IPS DF 4.7 (cell line): Measurements from ENCODE around the gene APP.

Source experiments
- DNase-seq: peaks from one replicate; pipeline ENCODE4 v3.0.0-alpha.2; 2013; ENCODE audit warnings: low spot score; ENCODE audit errors: extremely low read depth

APP gene

GRCh38 chr21:26067836-26068594 is 102.6 kb downstream of the APP start:
- no peak for DNase-seq

DNA sequence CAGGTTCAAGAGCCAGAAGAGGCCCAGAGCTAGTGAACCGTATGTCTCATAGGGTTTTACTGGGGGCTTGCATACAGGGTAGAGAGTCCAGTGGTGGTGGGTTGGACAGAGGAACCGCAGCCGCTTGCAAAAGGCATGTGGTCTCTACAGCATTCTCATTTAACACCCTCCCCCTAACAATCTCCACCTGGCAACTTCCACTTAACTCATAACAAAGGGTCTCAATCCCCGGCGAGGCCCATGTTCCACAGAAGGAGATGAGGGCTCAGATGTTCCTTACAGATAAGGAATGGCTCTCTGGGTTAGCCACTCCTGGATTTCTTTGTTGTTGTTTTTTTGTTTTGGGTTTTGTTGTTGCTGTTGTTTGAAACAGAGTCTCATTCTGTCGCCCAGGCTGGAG is 106.1 kb downstream of the APP start:
- DNase-seq: no peak

- no peak for DNase-seq
These were observed 109.1 kb downstream of the APP start for GRCh38 chr21:26061437-26061836.

DNA sequence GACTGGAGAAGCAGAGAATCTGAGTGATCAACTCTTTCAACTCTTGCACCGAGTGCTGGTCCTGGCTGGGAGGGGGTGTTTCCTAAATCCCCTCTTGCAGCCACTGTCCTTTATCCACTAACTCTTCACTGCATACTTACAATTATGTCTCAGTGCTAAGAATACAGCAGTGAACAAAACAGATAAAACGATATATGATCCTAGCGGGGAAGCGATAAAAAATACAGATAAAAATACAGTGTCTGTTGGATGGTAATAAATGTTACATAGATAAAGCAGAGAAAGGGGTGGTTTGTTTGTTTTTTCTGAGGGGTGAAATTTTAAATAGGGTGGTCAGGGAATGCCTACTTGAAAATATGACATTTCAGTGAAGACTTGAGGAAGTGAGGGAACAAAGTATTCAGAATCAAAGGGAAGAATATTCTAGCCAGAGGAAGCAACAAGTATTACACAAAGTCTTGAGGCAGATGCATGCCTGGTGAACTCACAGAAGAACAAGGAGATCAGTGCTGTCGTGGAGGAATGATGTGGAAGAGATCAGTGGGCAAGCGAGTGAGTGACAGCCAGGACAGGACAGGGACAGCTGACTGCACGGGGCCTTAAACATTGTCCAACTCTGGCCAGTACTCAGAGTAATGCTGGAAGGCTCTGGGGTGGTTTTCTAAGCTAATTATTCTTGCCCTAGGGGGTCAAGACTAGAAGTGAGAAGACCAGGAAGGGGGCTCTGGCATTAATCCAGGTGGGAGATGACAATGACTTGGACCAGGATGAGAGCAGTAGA is 110.0 kb downstream of the APP start:
- no peak for DNase-seq

- no peak for DNase-seq
These were observed 112.9 kb downstream of the APP start for GRCh38 chr21:26057477-26058170.

DNA sequence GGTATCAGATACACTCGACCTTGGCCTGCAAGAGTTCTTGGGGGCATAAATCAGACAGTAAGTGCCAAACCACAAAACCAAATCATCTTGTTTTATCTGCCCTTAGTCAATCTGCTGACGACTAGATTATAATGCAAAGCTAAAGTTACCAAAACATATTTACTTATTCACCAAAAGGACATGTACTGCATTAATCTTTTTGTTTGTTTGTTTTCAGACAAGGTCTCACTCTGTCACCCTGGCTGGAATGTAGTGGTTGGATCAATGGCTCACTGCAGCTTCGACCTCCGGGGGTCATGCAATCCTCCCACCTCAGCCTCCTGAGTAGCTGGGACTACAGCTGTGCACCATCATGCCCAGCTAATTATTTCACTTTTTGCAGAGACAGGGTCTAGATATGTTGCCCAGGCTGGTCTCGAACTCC is 114.7 kb downstream of the APP start:
- DNase-seq: no peak

DNA sequence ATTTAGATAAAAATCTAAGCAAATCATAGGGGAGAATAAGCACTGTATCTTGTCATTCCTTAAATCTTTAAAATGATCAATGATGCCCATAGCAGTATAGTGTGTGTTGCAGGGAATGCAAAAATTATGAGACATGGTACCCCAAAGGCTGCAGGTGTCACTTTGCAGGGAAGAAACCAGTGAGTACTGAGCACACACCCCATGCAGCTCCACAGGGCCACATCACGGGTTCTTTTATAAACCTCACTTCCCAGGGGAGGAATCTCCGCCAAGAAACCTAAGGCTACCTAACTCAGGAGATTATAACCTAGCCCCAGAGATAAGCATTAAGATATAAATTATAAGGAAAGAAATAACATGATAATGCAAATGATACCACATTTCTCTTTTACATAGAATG is 115.6 kb downstream of the APP start:
- DNase-seq: no peak

DNA sequence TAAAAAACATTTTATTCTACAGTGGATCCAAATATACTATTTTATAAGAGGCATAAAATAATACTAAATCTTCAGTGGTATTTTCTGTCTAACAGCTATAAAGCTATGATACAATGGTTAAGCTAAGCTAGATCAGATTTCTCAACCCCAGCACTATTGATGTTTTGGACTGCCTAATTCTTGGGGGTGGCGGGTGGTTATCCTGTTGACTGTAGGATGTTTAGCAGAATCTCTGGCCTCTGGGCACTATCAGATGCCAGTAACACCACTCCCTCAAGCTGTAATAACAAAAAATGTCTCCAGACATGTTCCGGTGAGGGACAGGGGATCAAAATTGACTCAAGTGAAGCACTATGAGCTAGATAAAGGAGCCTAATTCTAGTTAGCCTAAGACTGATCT is 118.5 kb downstream of the APP start:
- no peak for DNase-seq

DNA sequence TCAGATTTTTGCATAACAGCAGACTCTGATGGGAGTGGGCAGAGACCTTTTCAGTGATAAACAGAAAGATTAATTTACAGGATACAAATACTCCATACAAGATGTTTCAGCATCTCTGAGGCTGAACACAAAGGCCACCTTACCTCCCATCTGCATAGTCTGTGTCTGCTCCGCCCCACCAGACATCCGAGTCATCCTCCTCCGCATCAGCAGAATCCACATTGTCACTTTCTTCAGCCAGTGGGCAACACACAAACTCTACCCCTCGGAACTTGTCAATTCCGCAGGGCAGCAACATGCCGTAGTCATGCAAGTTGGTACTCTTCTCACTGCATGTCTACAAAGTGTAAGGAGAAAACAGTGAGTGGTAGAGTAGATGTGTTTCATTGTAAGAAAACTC is 119.7 kb downstream of the APP start:
- DNase-seq: no peak

GRCh38 chr21:26049803-26050202 is 120.8 kb downstream of the APP start:
- no peak for DNase-seq

- no peak for DNase-seq
These were observed 123.1 kb downstream of the APP start for GRCh38 chr21:26047279-26047967.

- DNase-seq: no peak
These were observed 126.7 kb downstream of the APP start for GRCh38 chr21:26043891-26044290.

- DNase-seq: no peak
These were observed 128.2 kb downstream of the APP start for GRCh38 chr21:26042181-26042876.

DNA sequence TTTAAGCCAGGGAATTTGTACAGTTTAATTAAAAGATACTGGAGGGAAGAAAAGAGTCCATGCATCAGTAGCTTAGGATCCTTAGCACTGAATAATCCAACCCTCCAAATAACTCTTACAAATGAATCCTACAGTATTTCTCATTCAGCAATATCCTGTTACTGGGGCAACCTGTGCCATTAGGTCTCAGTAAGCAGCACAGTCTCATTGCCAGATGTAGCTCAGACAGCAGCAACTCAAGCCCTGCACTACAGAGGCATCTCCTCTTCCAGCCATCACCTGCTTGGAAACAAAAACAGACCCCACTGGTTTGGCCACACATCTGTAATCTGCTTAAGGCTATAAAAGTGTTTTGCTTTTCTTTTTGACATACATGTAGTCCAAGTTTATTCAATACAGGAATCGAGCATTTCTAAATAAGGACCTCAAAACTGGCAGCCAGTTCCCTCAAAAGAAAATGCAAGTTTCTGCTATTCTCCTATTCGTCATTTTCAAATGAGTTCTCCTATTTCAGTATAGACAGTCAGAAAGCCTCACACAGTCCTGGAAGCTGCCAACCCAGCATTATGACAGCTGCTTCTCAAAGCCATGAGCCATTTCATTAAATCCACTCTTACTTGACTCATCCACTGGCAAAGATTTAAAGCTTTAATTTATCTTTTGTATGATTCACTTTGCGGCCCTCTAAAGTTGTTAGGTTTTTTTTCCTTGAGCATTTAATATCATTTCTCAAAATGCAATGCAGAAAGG is 129.0 kb downstream of the APP start:
- no peak for DNase-seq

GRCh38 chr21:26036916-26037315 is 133.7 kb downstream of the APP start:
- DNase-seq: no peak

- no peak for DNase-seq
These were observed 138.3 kb downstream of the APP start for GRCh38 chr21:26032263-26032662.

DNA sequence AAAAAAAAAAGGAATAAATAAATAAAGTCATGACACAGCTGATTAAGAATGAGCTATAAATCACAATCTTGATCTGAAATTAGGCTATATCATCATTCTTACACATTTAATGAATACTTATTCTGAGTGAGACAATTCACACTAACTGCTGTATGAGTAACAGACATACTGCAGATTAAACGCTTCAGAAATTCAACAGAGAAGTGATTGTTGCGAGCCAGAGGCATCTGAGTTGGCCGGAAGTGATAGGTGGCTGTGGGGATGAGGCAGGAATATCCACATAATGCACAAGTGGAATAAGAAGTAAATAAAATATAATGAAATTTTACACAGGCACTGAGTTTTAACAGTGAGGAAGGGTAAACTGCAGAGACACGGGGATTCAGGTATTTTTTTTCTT is 142.4 kb downstream of the APP start:
- DNase-seq: no peak

DNA sequence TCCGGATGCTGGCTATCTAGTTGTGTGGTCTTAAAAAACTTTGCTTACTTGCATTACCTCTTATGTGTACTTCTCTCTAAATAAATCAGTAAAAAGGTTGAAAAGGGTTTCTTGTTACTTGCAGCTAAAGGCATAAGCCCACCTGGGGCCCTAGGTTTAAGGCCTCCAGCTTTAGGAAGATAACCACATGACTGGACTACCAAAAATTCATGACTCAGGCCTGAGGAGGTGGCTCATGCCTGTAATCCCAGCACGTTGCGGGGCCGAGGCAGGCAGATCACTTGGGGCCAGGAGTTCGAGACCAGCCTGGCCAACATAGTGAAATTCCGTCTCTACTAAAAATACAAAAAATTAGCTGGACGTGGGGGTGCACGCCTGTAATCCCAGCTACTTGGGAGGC is 142.9 kb downstream of the APP start:
- no peak for DNase-seq

DNA sequence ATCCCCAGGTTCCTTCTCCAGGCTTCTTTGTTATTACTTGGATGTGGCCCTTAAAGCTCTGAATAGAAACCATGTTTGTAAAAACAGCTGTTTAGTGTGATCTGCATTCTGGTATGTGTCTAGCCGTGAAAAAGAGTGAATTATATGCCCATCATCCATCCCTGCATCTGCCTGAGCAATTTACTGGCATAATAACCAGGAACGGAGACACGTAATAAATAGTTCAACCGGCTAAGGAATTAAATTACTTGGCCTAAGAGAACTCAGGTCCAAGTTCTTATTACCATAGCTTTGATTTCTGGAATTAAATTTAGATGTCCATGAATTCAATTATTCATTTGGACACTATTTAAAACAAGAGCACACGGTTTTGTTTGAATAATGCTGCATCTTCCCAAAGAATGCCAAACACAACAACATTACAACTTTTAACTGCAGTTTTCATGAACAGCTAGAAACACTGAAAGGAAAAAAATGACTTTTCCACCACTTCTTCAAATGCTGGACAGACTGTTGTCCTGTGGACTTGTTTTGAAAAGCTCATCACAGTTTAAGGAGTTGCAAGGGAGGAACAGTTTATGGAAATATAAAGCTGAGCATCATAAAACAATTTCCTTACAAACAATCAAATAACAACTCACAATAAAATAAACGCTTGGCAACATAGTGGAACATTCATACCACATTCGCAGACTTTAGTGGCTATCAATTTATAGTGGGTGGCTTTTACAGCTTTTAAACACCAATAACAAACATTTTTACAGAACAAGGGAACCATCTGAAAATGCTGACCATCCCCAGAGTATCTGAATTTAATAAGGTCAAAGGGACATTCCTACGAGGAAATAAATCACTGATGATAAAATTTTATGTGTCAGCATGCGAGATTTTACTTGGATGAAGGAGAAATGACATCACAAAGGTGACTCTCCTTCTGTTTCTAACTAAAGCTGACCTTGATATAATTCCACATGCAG is 144.7 kb downstream of the APP start:
- DNase-seq: no peak
